Effector CD8-positive, alpha-beta T cell (primary cell): Measurements from ENCODE around the gene BLOC1S1.

Experiments
- DNase-seq: peaks from one replicate; lab custom pipeline; 2025; lab: John Stamatoyannopoulos, UW

BLOC1S1 gene

DNA sequence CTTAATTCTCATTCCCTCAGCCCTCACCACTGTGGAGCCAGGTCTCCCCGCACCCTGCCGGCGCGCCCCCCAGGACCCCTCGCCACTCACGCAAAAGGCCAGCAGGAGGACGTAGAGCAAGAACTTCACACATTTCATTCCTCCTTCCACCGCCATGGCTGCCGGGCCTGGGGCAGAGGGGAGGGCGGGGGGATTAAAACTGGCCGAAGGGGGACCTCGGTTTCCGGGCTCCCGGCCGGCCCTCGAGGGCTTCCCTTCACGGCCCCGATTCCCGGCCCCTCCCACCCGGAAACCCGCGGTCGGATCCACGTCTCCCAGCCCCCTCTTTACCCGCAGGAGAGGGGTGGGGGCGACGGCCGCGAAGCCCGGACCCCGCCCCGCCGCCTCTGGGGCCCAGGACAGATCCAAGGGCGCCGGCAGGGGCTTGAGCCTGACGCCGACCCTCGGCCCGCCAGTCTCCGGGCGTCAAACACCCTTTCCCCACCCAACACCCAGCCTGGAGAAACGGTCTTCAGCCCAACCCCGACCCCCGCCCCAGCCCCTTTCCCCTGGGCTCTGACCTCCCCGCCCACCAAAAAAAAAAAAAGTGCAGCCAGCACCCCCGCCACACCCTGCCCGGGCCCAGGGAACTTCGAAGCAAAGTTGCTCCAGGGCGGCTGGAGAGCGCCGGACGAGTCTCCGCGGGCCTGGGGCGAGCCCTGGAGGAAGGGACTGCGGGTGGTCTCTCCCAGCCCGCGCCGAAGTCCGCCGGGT is 12.5 kb downstream of the BLOC1S1 start:
- DNase-seq: no peak

DNA sequence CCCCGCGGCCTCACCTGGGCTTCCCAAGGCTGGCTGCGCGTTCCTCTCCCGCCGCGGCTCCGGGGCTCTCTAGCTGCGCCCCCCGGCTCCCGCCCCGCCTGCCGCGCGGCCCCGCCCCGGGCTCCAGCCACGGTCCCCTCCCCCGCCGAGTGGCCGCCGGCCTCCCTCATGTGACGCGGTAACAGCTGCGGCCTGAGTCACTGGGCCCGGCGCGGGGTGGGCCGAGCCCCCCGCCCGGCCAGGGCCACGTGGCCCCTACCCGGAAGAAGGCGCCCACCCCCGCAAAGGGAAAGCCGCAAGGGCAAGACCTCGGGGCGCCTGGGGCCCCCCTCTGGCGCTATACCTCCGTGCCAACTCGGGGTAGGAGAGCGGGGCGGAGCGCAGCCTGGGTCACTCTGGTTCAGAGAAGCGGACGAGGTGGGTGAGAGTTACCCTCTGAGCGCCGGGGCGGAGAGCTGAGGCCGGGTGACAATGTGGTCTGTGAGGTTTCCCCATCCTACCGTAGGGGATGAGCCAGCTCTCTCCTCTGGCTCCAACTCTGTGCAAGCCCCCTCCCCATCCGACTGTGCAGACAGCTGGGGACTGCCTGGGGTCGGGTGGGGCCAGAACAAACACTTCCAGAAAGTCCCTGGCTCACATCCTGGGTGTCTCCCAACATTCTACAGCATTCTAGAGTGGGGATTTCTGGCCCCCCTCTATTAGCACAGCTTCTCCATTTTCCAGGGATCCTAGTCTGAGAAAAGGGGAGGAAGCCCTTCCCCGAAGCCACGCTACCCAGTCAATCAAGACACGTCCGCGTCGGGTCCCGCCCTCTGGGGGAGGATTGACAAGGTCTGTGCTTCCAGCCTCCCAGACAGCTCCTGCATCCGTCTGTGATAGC is 13.3 kb downstream of the BLOC1S1 start, which contains the start of gene CD63:
Gene CD63 (minus strand): TSS at position 71 of the 880 bp plus-strand sequence. CDS start 668 bp downstream, outside the sequence.
- peak; percentile 44 for DNase-seq

DNA sequence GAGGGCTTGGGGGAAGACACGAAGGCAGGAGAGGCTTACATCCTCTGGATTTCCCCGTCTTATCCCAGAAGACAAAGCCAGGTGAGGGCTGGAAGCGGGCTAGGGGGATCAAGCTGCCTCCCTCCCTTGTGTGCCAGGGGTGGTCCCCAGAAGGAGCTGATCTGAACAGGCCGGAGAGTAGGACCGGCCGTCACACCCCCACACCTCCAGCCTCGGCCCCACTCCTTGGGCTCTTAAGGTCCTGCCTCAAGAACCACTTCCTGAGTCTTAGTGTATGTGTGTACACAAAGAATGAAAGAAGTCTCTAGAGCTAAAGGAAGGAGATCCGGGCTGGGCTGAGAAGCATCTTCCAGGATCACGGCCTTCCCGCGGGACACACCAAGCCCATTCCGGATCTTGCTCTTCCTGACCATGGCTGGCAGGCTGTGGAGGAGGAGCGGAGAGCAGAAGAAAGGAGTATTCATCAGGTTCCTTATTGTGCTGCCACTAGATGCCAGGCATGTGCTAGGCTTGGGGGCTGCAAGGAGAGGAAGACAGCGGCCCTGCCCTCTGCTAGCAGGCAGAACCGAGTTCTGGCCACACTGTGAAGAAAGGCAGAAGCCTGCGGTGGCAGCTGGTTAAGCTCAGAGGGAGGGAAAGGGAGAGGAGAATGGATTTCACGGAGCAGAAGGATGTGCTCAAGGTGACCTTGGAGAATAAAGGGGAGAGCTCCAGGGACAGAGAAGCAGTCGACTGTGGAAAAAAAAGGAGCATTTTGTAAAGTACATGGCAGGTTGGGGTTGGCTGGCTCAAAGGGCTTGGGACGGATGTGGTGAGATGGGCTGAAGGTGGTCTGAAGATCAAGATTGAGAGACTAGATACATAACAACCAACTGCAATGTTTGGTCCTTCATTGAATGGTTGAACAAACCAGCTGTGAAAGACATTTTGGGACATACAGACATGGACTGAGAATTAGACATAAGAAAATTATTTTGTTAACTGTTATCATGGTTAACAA is 14.3 kb downstream of the BLOC1S1 start:
- DNase-seq: no peak

DNA sequence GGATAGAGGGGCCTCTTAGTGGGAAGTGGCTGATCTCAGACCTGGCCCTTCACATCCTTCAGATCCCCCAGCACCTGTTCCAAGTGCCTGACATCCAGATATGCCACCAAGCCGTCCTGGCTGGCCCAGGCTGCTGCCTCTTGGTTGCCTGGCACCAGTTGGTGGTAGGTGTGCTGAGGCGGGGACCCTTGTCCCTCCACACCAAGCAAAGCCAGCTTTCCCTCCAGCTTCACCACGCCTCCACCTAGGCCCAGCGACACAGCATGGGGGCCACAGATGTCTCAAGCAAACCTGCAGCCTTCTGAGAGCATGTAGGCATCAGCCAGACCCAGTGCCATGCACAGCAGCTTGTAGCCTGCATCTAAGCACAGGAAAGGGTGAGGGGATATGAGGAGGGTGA is 16.4 kb downstream of the BLOC1S1 start:
- DNase-seq: no peak

DNA sequence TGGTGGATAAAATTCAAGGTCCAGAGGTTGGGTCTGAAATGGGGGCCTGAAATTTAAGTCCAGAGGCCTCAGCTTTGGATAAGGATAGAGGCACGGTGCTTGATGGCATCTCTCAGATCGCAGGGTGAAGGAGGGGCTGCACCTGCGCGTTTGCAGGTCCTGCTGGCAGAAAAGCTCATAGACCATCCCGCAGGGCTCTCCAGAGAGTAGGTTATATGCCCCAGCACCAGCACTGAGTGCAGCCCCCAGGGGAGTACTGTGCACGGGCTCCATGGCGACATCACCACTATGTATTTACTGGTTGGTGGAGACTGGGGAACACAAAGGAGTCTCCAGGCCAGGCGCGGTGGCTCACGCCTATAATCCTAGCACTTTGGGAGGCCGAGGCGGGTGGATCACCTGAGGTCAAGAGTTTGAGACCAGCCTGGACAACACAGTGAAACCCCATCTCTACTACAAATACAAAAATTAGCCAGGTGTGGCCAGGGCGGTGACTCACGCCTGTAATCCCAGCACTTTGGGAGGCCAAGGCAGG is 17.2 kb downstream of the BLOC1S1 start:
- DNase-seq: no peak

DNA sequence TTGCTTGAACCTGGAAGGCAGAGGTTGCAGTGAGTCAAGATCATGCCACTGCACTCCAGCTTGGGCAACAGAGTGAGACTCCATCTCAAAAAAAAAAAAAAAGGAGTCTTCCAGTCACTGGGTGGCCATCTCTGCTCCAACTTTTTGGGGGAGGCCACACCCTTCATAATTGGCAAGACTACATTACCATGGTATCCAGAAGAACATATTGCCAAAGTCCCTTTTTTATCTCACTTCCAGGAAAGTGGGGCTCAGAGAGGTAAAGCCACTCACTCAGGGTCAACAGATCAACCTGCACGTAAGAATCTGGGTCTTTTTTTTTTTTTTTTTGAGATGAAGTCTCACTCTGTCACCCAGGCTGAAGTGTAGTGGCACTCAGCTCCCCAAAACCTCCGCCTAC is 18.0 kb downstream of the BLOC1S1 start:
- DNase-seq: no peak

DNA sequence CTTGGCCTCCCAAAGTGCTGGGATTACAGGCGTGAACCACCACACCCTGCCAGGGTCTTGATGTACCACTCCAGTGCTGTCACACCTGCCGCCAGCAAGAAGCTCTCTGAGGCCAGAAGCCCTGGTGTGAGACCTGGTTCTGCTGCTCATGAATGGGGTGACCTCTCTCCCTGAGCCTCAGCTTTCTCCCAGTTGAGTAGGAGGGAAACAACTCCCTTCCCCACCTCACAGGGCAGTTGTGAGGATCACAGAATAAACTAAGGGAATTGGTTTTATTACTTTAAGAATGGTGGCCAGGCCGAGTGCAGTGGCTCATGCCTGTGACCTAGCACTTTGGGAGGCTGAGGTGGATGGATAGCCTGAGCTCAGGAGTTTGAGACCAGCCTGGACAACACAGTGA is 18.7 kb downstream of the BLOC1S1 start:
- DNase-seq: no peak

DNA sequence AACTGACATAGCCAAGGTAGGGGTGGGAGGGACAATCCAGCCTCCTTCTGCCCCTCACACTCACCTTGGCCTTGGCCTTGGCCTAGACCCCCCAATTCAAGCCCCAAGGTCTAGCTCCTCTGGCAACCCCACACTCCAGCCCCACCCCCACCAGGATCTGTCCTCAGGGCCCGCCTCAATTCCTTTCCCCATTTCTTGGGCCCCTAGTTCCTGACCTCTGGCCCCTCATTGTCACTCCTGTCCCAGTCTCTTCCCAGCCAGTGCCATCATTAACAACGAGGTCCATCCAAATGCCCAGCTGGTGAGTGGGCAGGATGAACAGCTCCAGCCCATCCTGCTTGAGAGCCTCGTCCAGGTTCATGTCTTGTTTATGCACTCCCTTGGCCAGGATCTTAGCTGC is 20.2 kb downstream of the BLOC1S1 start:
- DNase-seq: no peak

DNA sequence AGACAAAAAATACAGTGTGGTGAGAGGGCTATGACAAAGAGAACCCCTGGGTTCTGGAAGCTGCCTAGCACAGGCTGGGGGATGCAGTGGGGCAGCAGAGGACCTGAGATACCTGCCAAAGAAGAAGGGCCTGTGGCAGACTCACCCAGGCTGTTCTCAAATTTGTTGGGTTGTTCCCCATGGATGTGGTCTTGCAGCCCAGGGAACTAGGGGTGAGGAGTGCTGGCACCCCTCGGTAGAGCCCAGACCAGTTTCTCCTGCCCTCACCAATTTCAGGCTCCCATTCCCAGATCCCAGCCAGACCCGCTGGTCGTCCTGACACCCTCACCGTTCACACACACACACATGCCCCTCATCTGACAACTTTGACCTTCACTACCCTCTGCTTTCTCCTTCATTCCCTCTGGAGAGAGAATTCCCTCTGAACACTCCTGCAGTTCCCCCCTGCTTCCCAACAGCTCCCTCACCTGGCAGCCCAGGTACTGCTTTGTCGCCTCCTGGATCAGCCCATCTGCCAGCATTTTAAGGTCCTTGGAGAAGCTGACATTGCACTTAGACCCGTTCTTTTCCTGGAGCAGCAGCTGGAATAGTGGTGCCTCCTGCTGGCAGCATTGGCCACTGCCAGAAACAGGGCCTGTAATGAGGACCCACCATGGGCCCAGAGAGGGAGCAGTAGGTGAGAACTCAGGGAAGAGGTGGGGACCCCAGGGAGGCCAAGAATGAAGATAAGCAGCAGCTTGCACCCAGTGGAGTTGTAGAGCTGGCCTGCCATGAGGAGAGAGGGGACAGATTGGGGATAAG is 21.1 kb downstream of the BLOC1S1 start:
- DNase-seq: peak; percentile 10

DNA sequence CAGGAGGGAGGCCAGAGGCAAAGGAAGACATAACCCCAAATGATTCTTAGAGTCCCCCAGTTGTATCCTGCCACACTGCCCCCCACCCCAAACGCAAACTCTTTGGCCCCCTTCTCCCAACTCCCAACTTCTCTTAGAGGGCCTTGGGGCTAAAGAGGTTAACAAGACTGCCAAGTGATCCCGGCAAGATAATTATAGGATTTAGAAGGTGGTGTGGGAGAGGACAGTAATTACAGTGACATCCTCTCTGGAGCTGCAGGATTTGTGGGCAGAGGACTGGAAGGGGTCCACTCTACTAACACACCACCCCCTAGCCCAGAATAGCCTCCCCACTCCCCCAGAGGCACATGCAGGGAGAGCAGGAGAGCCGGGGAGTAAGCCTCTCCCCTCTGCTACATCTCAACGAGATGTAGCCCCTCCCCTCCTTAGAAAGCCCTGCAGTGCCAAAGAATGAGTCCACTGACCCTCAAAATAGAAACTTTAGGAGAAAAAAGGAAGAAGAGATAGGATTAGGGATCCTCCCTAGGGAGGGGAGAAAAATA is 21.8 kb downstream of the BLOC1S1 start:
- no peak for DNase-seq

DNA sequence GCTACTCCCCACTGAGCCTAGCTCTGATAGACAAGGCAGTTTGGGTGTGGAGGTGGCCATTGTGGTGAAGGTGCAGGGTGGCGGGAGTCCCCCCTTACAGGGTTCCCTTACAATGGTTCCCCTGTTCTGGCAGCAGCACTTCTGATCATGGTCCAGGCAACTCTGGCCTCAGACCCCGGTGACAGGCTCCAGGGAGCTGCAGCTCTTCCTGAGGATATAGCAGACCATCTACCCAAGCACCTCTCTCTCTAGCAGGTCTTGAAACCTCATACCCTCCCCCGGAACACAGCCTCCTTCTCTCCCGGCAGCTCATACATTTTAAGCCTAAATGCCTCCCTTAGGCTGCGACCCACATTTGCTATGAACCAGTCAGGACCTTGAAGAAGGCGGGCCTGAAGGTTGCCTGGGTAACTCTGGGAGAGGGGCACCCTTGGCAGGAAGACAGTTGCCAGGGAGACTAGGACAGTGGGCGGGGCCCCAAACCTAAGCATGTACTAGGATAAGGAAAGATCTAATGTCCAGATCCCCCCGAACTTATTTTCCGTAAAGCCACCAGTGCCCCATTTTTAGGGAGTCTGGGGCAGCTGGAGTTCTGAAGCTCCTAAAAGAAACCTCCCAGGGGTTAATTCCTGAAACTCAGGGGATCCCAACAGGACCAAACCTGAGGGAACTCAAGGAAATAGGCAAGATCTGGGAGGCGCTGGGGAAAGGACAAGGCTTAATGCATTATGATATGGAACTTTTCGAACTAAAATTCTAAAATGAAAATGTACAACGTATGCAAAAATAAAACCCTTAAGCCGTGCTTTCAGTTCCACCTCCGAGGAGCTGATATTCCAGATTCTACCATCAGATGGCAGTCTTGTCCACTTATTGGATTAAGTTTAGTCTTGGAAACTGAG is 22.5 kb downstream of the BLOC1S1 start:
- peak; percentile 61 for DNase-seq

DNA sequence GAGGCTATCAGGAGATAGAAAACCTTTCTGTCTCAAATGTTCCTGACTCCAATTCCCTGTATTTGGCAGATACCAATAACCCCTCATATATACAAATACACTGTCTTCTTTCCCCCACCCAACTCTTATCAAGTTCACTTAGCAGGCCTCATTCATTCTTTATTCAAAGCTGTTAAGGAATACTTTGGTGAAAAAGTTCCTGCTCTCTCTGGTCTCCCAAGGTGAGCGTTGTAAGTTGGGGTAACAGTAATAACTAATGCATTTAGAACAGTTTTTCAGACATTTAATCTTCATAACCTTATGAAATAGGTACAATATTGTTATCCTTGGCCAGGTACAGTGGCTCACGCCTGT is 23.2 kb downstream of the BLOC1S1 start:
- no peak for DNase-seq

DNA sequence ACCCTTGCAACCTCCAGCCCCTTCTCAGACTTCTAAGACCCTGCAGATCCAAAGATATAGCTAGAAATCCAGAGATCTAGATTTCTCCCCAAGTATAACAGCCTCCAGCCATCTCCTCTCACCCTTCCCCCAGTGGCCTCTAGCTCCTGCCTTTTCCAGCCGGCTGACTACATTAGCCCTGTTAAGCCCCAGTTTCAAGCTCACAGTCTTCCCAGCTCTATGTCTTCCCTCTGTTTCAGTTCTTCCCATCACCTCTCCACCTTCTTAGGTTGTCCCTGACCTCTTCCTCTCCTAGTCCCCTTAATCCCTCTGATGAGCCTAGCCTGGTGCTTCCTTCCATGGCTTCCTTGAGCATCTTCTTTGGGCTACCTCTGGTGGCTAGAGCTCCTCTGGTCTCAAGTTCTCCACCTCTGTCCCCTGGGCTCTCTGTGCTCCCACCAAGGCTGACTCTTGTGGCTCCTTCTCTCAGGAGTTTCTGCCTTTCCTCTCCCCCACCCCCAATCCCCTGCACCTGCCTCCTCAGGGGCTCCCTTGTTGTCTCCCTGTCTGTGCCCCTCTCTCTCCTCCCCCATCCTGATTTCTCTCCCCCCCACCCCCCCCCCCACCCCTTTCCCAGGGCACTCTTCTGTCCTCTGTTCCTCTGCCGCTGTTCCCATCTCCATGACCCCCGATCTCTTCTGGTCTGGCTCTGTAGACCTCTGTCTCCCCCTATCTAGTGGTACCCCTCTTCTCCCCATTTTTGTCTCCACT is 26.3 kb downstream of the BLOC1S1 start:
- no peak for DNase-seq

DNA sequence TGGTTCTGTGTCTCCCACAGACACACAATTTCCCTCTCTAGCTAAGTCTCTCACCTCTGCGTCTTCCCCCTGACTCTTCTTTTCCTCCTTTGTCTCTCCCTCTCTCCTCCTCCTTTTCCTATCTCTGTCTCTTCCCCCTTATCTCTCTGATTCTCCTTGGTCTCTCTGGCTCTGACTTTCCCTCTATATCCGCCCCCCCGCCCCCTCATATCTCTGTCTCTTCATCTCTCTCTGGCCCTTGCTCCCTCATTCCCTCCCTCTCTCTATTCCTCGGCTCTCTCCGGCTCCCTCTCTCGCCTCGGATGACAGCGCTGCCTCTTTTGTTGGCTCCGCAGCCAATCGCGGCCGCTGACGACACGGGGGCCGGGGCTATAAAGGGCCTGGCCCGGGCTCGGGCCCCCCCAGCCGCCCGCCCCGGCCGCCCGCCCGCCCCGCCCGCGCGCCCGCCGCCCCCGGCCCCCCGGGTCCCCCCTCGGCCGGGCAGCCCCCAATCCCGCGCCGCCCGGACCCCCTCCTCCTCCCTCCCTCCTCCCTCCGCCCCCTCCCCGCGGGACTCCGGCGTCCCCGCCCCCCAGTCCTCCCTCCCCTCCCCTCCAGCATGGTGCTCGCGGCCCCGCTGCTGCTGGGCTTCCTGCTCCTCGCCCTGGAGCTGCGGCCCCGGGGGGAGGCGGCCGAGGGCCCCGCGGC is 27.0 kb downstream of the BLOC1S1 start, which contains the start of gene GDF11:
Gene GDF11 (plus strand): TSS at position 404 of the 687 bp plus-strand sequence. CDS start 195 bp downstream, at position 599.
- DNase-seq: peak; percentile 71

DNA sequence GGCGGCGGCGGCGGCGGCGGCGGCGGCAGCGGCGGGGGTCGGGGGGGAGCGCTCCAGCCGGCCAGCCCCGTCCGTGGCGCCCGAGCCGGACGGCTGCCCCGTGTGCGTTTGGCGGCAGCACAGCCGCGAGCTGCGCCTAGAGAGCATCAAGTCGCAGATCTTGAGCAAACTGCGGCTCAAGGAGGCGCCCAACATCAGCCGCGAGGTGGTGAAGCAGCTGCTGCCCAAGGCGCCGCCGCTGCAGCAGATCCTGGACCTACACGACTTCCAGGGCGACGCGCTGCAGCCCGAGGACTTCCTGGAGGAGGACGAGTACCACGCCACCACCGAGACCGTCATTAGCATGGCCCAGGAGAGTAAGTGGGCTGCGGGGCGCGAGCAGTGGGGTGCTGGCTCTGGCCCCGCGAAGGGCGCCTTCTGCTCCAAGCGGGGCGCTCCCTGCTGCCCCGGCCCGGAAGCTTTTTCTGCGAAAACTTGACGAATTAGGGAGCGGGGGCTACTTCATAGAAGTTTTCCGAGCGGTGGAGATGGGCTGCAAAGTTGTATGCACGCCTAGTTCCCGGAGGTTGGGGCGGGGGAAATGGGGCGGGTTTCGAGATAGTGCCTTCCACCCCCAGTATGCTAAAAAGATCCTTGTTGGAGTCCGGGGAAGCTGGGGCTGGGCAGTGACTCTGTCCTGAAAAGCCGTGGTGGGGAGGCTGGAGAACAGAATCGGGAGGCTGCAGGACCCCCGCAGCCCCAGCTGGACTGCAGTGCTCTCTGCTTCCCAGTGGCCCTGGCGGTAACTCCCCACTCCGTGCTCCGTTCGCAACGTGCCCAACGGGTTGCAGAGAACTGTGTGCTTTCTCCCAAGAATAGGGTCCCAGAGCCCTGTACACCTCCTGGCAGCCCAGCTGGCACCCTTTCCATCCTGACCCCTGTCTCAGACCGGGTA is 27.8 kb downstream of the BLOC1S1 start:
- peak; percentile 32 for DNase-seq

DNA sequence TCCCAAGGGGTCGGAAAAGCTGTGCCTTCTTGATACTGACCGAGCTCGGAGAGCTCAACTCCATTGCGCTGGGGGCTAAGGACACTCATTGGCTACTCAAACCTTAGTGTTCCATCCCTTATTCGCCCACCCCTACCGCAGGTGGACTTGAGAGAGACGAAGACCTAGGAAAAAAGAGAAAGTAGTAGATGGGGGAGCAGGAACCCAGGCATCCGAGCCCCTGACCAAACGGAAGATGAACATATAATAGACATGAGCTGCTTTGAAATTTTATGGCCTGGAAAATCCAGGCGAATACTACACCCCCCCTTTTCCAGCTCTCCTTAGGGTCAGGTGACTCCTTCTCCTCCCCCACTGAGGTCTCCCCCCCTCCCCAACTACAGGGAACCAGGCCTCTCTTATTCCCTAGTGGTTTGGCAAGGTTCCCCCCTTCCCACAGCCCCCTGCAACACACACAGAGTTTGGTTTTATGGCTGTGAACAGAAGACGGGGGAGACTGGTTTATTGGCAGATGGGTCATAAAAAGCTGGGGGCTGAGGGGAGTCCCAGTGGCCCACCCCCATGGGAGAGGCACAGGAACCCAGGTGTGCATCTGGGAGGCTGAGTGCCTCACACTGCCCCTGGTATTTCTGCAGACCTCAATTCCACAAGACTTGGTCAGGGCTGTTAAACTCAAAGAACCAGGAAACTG is 28.6 kb downstream of the BLOC1S1 start:
- no peak for DNase-seq
